Kidney (tissue), 14 donors: ENCODE results near the gene ADGRV1. TPM values are rescaled to one million over a fixed set of nuclear protein-coding genes. Genes with fewer than 3 reads are reported as not detected.
A peak's percentile ranks its signal among the peaks of the same experiment; 100 is the strongest.

Experiments used
- DNase-seq, 5 donors: peaks; one replicate each; pipeline ENCODE4 v3.0.0-alpha.2; 2013 to 2020
- FAIRE-seq: peaks from 2 replicates; lab custom pipeline; 2012; peaks lifted over from hg19 to GRCh38; lab: Jason Lieb, UNC
- H3K27ac ChIP-seq, 2 donors: one replicate each; pipeline ENCODE4 v1.7.0; 2013; ENCODE audit warnings: low read depth in 2 of 2, low read length in 2 of 2, inconsistent platforms in 1 of 2
- H3K27me3 ChIP-seq: one replicate; pipeline ENCODE4 v1.7.1; 2013; ENCODE audit warnings: low read length, inconsistent platforms; ENCODE audit not compliant: control insufficient read depth, insufficient read depth
- H3K36me3 ChIP-seq, 3 donors: one replicate each; pipeline versions ENCODE4 v1.7.0 to v1.7.1; 2013; ENCODE audit warnings: low read length in 3 of 3, control low read depth in 1 of 3, inconsistent platforms in 1 of 3; ENCODE audit not compliant: insufficient read depth in 3 of 3, control insufficient read depth in 2 of 3
- H3K4me1 ChIP-seq, 3 donors: one replicate each; pipeline versions ENCODE4 v1.7.0 to v1.7.1; 2013; ENCODE audit warnings: low read length in 3 of 3, inconsistent platforms in 1 of 3, low read depth in 1 of 3; ENCODE audit not compliant: control insufficient read depth in 2 of 3, insufficient read depth in 2 of 3
- H3K4me3 ChIP-seq, 3 donors: one replicate each; pipeline versions ENCODE4 v1.7.0 to v1.8.1; 2013; ENCODE audit warnings: low read length in 3 of 3, control low read depth in 1 of 3, inconsistent platforms in 1 of 3
- H3K9ac ChIP-seq, 3 donors: one replicate each; pipeline versions ENCODE4 v1.7.0 to v1.7.1; 2013; ENCODE audit warnings: low read length in 3 of 3, control low read depth in 1 of 3, inconsistent platforms in 1 of 3
- H3K9me3 ChIP-seq, 3 donors: one replicate each; pipeline versions ENCODE4 v1.7.0 to v1.7.1; 2013; ENCODE audit warnings: low read length in 3 of 3, control low read depth in 1 of 3, inconsistent platforms in 1 of 3; ENCODE audit not compliant: control insufficient read depth in 2 of 3, insufficient read depth in 1 of 3
- CTCF ChIP-seq: IDR thresholded peaks from 3 replicates; pipeline ENCODE4 v1.5.1; 2012; ENCODE audit warnings: mild to moderate bottlenecking, moderate library complexity, borderline replicate concordance; ENCODE audit not compliant: insufficient read depth; ENCODE audit errors: extremely low read depth
- intact Hi-C: fragments of 100-400 bp; cut with DNase I; formaldehyde crosslinking; loops from one replicate; pipeline ENCODE4 v1.11.1; 2022
- polyA plus RNA-seq: library from polyadenylated mRNA; stranded (reverse); fragments of 350-450 nt; fragmentation: Illumina TruSeq; extraction: RNeasy Lipid Tissue Mini Kit (QIAGEN cat#74804); gene quantifications from one replicate; pipeline ENCODE4 v1.2.3, GENCODE V29; 2014; ENCODE audit warnings: low read depth, low replicate concordance; ENCODE audit not compliant: insufficient read depth
- total RNA-seq: library from RNA; stranded (reverse); fragmentation: NEBNext Ultra II Directional; extraction: Animal tissue kit (Norgen Biotek cat#: 25700); gene quantifications from one replicate; pipeline ENCODE4 v1.2.1, GENCODE V29; 2021
- donor health status: control.
- donor health status: control.
- donor health status: control.
- donor health status: control.
- donor health status: control.
- donor health status: DM: yes; HTN: yes; CAD: no.
- donor health status: Normal renal cell carcinoma (clear cell type).

Gene ADGRV1
- total and polyA plus RNA-seq, 2 donors from 2014 or later = 7.0 to 7.3 TPM

DNA sequence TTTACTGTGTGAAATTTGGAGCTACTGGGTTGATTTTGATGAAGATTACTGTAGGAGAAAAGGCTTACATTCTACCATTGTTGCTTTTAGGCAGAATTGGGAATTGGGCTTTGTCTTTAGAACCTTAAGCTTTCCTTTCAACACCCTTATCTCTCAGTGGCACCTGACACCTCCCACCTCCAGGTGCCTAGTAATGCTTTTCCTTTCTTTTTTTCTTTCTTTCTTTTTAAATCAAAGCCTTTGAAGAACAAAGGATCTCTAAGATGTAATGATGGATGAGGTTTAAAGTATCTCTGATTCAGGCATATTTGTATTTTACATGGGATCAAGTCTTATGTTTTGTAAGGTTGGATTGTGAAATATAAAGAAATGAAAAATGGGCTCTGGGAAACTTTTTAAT, 2.9 kb upstream of the ADGRV1 start:
- Histone ChIP-seq H3K36me3 (no peaks in the 10 kb centered on the region), H3K27ac (no peak overlapping the region), H3K9ac (no peak overlapping the region), H3K4me1 (peaks cover 0 to 4% (median 0%) of the 10 kb centered on the region in 3 donors), H3K27me3 (peaks cover 8% of the 10 kb centered on the region), H3K9me3 (no peaks in the 10 kb centered on the region), H3K4me3 (no peak overlapping the region)
- DNase-seq = no peak
- intact Hi-C loops = no loop called here
- TF ChIP-seq CTCF = no peak
- FAIRE-seq = no peak

GRCh38 chr5:90557391-90557790, 1.2 kb upstream of the ADGRV1 start:
- intact Hi-C loops = no loop called here
- Histone ChIP-seq H3K36me3 (no peaks in the 10 kb centered on the region), H3K27ac (no peak overlapping the region), H3K27me3 (peaks cover 8% of the 10 kb centered on the region), H3K4me3 (peak overlapping the region in 1 of 3 donors; percentile 75), H3K9me3 (no peaks in the 10 kb centered on the region), H3K9ac (no peak overlapping the region), H3K4me1 (peaks cover 0 to 4% (median 0%) of the 10 kb centered on the region in 3 donors)
- FAIRE-seq (no peak), DNase-seq (peak in 2 of 5 donors; percentile 7 to 18)
- no peak for TF ChIP-seq CTCF

DNA sequence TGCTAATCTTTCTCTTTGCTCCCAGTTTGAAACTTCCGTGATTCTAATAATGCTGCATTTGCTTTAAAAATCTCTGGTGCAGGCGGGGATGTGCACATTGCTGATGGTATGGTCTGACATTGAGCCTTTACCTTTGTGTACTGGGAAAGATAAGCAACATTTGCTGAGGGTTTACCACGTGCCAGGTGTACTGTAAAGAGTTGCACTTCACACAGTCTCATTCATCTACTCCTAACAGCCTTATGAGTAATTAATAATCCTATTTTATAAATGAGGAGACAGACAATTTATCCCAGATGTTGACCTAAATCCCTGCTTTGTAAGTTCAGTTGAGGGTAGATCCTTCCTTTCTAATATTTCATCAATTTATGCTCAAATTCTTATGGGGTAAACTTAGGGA, 726 bp upstream of the ADGRV1 start:
- intact Hi-C loops = no loop called here
- TF ChIP-seq CTCF = no peak
- peaks cover 0 to 4% (median 0%) of the 10 kb centered on the region in 3 donors for H3K4me1 ChIP-seq
- H3K27ac ChIP-seq = no peak overlapping the region
- peaks cover 8% of the 10 kb centered on the region for H3K27me3 ChIP-seq
- H3K4me3 ChIP-seq = peak overlapping the region in 2 of 3 donors; percentile 46 to 75
- FAIRE-seq (no peak), DNase-seq (peak in 1 of 5 donors; percentile 6)
- no peaks in the 10 kb centered on the region for H3K9me3 ChIP-seq
- H3K36me3 ChIP-seq = no peaks in the 10 kb centered on the region
- H3K9ac ChIP-seq = peak overlapping the region in 1 of 3 donors; percentile 16

DNA sequence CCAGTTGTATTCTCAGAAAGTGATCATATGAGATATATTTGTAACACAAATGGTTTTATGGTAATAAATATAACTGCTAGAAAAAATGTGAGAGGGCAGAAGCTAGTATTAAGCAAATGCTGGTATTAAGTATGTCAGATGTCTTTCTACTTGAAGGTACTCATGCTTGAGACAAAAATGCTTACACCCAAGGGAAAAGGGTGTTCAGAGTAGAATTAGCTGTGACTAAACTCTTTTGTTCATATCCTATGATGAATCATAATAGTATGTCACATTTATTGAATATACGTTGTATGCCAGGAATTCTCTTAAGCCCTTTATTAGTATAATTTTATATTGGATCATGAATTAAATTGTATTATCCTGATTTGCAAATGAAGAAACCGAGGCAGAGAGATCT, 2.2 kb downstream of the ADGRV1 start:
- peaks cover 8% of the 10 kb centered on the region for H3K27me3 ChIP-seq
- DNase-seq (no peak), FAIRE-seq (no peak)

More for the DNA sequence above, 2.2 kb downstream of the ADGRV1 start:
- no peak overlapping the region for H3K4me3 ChIP-seq
- intact Hi-C loops = no loop called here
- no peak overlapping the region for H3K9ac ChIP-seq
- no peaks in the 10 kb centered on the region for H3K36me3 ChIP-seq
- TF ChIP-seq CTCF = no peak
- H3K9me3 ChIP-seq = no peaks in the 10 kb centered on the region
- no peak overlapping the region for H3K27ac ChIP-seq
- H3K4me1 ChIP-seq = peaks cover 0 to 4% (median 0%) of the 10 kb centered on the region in 3 donors
